HG03097 (cell line): Measurements from ENCODE around the gene OOSP4A.

Experiments
- ATAC-seq: cut with Tn5 transposase; IDR thresholded peaks from one replicate; pipeline ENCODE4 v1.9.1; 2021; ENCODE audit not compliant: unreplicated experiment, low FRiP score

The OOSP4A gene

GRCh38 chr11:59963733-59964132 lies at the start of gene OOSP4A:
Gene OOSP4A, plus strand, starts transcription at chr11:59964033. Its CDS starts 0 bp downstream, at chr11:59964033.
- ATAC-seq = no peak

GRCh38 chr11:59918480-59918879 lies 45.4 kb upstream of the OOSP4A start:
- no peak for ATAC-seq

- ATAC-seq = no peak
Observed at GRCh38 chr11:59918987-59919589, 44.7 kb upstream of the OOSP4A start.

GRCh38 chr11:59923813-59924212 lies 40.0 kb upstream of the OOSP4A start:
- ATAC-seq = no peak

GRCh38 chr11:59931688-59932087 lies 32.1 kb upstream of the OOSP4A start:
- no peak for ATAC-seq

- ATAC-seq = no peak
Observed at GRCh38 chr11:59938132-59938531, 25.7 kb upstream of the OOSP4A start, which contains the start of gene OOSP1. Gene OOSP1, plus strand, starts transcription at chr11:59938432. Its CDS starts 23 bp downstream, at chr11:59938455.

- no peak for ATAC-seq
Observed at GRCh38 chr11:59938718-59939117, 25.1 kb upstream of the OOSP4A start.

- no peak for ATAC-seq
Observed at GRCh38 chr11:59939482-59939881, 24.4 kb upstream of the OOSP4A start.

- no peak for ATAC-seq
Observed at GRCh38 chr11:59941091-59941490, 22.7 kb upstream of the OOSP4A start.

GRCh38 chr11:59943997-59944714 lies 19.7 kb upstream of the OOSP4A start:
- no peak for ATAC-seq

GRCh38 chr11:59944720-59945119 lies 19.1 kb upstream of the OOSP4A start:
- ATAC-seq = no peak

- no peak for ATAC-seq
Observed at GRCh38 chr11:59953463-59954218, 10.2 kb upstream of the OOSP4A start.

- no peak for ATAC-seq
Observed at GRCh38 chr11:59954219-59954847, 9.5 kb upstream of the OOSP4A start.

- no peak for ATAC-seq
Observed at GRCh38 chr11:59957094-59957493, 6.7 kb upstream of the OOSP4A start.

GRCh38 chr11:59960502-59961381 lies 3.1 kb upstream of the OOSP4A start:
- ATAC-seq = no peak

GRCh38 chr11:59962107-59962482 lies 1.7 kb upstream of the OOSP4A start:
- no peak for ATAC-seq

- no peak for ATAC-seq
Observed at GRCh38 chr11:59965424-59965823, 1.6 kb downstream of the OOSP4A start.

GRCh38 chr11:59966201-59966600 lies 2.4 kb downstream of the OOSP4A start:
- no peak for ATAC-seq

GRCh38 chr11:59967677-59968394 lies 4.0 kb downstream of the OOSP4A start:
- ATAC-seq = no peak

- no peak for ATAC-seq
Observed at GRCh38 chr11:59968395-59968783, 4.6 kb downstream of the OOSP4A start.
